Kidney capillary endothelial cell (primary cell): ENCODE results near the gene FAM161B.
"Not testable (repeated sequence)": the region's sequence is repeated elsewhere in the genome, so short reads cannot be mapped to it uniquely, and the experiment has no call there.

ENCODE experiments used
- DNase-seq: peaks from one replicate; pipeline ENCODE4 v3.0.0-alpha.2; 2018; ENCODE audit warnings: low spot score

Gene FAM161B

GRCh38 chr14:73944432-73945158 is 5.3 kb downstream of the FAM161B start:
- DNase-seq: no peak

- no peak for DNase-seq
Measured at GRCh38 chr14:73943083-73943482, 6.8 kb downstream of the FAM161B start.

- no peak for DNase-seq
Measured at GRCh38 chr14:73942180-73942579, 7.7 kb downstream of the FAM161B start.

GRCh38 chr14:73937012-73937411 is 12.9 kb downstream of the FAM161B start:
- DNase-seq: no peak

GRCh38 chr14:73936548-73936947 is 13.3 kb downstream of the FAM161B start:
- no peak for DNase-seq

GRCh38 chr14:73935666-73936065 is 14.2 kb downstream of the FAM161B start:
- peak; percentile 14 for DNase-seq

- DNase-seq: no peak
Measured at GRCh38 chr14:73924337-73924736, 25.6 kb downstream of the FAM161B start.

- DNase-seq: not testable (repeated sequence)
Measured at GRCh38 chr14:73919457-73919856, 30.4 kb downstream of the FAM161B start.

- no peak for DNase-seq
Measured at GRCh38 chr14:73916324-73916723, 33.6 kb downstream of the FAM161B start.

GRCh38 chr14:73913256-73913655 is 36.6 kb downstream of the FAM161B start:
- no peak for DNase-seq

- no peak for DNase-seq
Measured at GRCh38 chr14:73909681-73910080, 40.2 kb downstream of the FAM161B start.

- no peak for DNase-seq
Measured at GRCh38 chr14:73903028-73903427, 46.9 kb downstream of the FAM161B start.

- no peak for DNase-seq
Measured at GRCh38 chr14:73896521-73896920, 53.4 kb downstream of the FAM161B start.

- DNase-seq: no peak
Measured at GRCh38 chr14:73895939-73896338, 54.0 kb downstream of the FAM161B start.

GRCh38 chr14:73894180-73894687 is 55.7 kb downstream of the FAM161B start:
- not testable (repeated sequence) for DNase-seq

- no peak for DNase-seq
Measured at GRCh38 chr14:73889376-73889775, 60.5 kb downstream of the FAM161B start.

- no peak for DNase-seq
Measured at GRCh38 chr14:73888971-73889370, 60.9 kb downstream of the FAM161B start.

GRCh38 chr14:73888460-73888725 is 61.5 kb downstream of the FAM161B start:
- DNase-seq: no peak

GRCh38 chr14:73887694-73888459 is 62.0 kb downstream of the FAM161B start:
- DNase-seq: no peak

- DNase-seq: no peak
Measured at GRCh38 chr14:73887318-73887616, 62.6 kb downstream of the FAM161B start.

- peak; percentile 93 for DNase-seq
Measured at GRCh38 chr14:73886449-73887317, 63.2 kb downstream of the FAM161B start, which contains the start of gene ZNF410. TSS of gene ZNF410 (plus strand) at chr14:73886859. CDS start at chr14:73892176, 5,317 bp downstream.

GRCh38 chr14:73884438-73885190 is 65.3 kb downstream of the FAM161B start:
- no peak for DNase-seq
